Stimulated activated naive B cell treated with anti-CD40 and anti-IgM and Interleukin-4, amounts not matched to agents 10 μg/mL and 1 μg/mL and 100 μg/mL, for 72 hours (primary cell): ENCODE data around the gene DOCK4.

Experiments
- ATAC-seq, 2 donors: fragments of 150-1000 bp; cut with Tn5 transposase; replicated peaks; 2 replicates each; pipeline ENCODE4 v1.10.0; 2021; ENCODE audit warnings: moderate library complexity in 1 of 2
- DNase-seq: peaks from one replicate; pipeline ENCODE4 v3.0.0; 2021
- H3K27ac Mint-ChIP-seq: one replicate; pipeline ENCODE4 v1.8.0; 2022; ENCODE audit warnings: mild to moderate bottlenecking, mixed read lengths
- H3K27me3 Mint-ChIP-seq, 2 donors: one replicate each; pipeline ENCODE4 v1.8.0; 2022; ENCODE audit warnings: mixed read lengths in 2 of 2
- H3K36me3 Mint-ChIP-seq, 2 donors: one replicate each; pipeline ENCODE4 v1.8.0; 2022; ENCODE audit warnings: mixed read lengths in 2 of 2, mild to moderate bottlenecking in 1 of 2
- H3K4me1 Mint-ChIP-seq, 2 donors: one replicate each; pipeline ENCODE4 v1.8.0; 2022; ENCODE audit warnings: mixed read lengths in 2 of 2, mild to moderate bottlenecking in 1 of 2
- H3K4me3 Mint-ChIP-seq, 2 donors: one replicate each; pipeline ENCODE4 v1.8.0; 2022; ENCODE audit warnings: mild to moderate bottlenecking in 2 of 2, mixed read lengths in 2 of 2, moderate library complexity in 1 of 2
- H3K9me3 Mint-ChIP-seq, 2 donors: one replicate each; pipeline ENCODE4 v1.8.0; 2022; ENCODE audit warnings: mixed read lengths in 2 of 2, mild to moderate bottlenecking in 1 of 2

DOCK4 gene

GRCh38 chr7:111783854-111784253 lies 422.3 kb downstream of the DOCK4 start:
- H3K4me1 Mint-ChIP-seq, result no peaks in the 10 kb centered on the region
- ATAC-seq, result no peak
- H3K36me3 Mint-ChIP-seq, result no peaks in the 10 kb centered on the region
- H3K4me3 Mint-ChIP-seq, result no peak overlapping the region
- peaks cover 4 to 14% of the 10 kb centered on the region in 2 donors for H3K27me3 Mint-ChIP-seq
- H3K27ac Mint-ChIP-seq, result no peak overlapping the region
- H3K9me3 Mint-ChIP-seq, result peaks cover 0 to 2% of the 10 kb centered on the region in 2 donors
- no peak for DNase-seq

DNA sequence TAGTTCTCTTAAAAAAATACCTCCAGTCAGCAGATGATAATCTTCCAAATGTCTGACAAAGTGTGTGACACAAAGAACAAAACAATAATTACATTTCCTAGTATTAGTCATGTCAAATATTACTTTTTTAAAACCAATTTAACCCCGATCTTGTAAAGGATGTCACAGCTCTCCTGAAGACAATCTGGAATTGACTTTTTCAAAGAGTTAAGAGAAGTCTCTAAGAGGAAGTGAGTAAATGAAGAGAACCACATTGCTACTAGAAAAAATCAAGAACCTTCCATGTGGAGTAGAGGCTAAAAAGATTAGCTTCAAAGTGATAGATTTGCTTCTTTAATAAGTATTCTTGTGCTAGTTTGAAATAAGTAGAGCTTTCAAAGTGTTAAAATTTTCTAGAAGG lies 425.7 kb downstream of the DOCK4 start:
- H3K9me3 Mint-ChIP-seq, result peaks cover 3% of the 10 kb centered on the region in 2 donors
- no peak overlapping the region for H3K27ac Mint-ChIP-seq
- DNase-seq, result no peak
- no peaks in the 10 kb centered on the region for H3K36me3 Mint-ChIP-seq
- peak in 1 of 2 donors; percentile 57 for ATAC-seq
- peaks cover 4 to 14% of the 10 kb centered on the region in 2 donors for H3K27me3 Mint-ChIP-seq
- no peak overlapping the region for H3K4me3 Mint-ChIP-seq
- H3K4me1 Mint-ChIP-seq, result no peaks in the 10 kb centered on the region

- no peak for DNase-seq
- H3K4me1 Mint-ChIP-seq, result no peaks in the 10 kb centered on the region
- peaks cover 3 to 4% of the 10 kb centered on the region in 2 donors for H3K9me3 Mint-ChIP-seq
- no peak overlapping the region for H3K4me3 Mint-ChIP-seq
- peaks cover 0 to 6% of the 10 kb centered on the region in 2 donors for H3K27me3 Mint-ChIP-seq
- no peak for ATAC-seq
- H3K27ac Mint-ChIP-seq, result no peak overlapping the region
- no peaks in the 10 kb centered on the region for H3K36me3 Mint-ChIP-seq
These were observed 431.0 kb downstream of the DOCK4 start for GRCh38 chr7:111775206-111775605.

GRCh38 chr7:111772716-111773115 lies 433.5 kb downstream of the DOCK4 start:
- DNase-seq (no peak), ATAC-seq (no peak)
- Mint-ChIP-seq H3K27ac (no peak overlapping the region), H3K27me3 (no peaks in the 10 kb centered on the region), H3K36me3 (no peaks in the 10 kb centered on the region), H3K4me1 (no peaks in the 10 kb centered on the region), H3K4me3 (no peak overlapping the region), H3K9me3 (peaks cover 3 to 4% of the 10 kb centered on the region in 2 donors)

DNA sequence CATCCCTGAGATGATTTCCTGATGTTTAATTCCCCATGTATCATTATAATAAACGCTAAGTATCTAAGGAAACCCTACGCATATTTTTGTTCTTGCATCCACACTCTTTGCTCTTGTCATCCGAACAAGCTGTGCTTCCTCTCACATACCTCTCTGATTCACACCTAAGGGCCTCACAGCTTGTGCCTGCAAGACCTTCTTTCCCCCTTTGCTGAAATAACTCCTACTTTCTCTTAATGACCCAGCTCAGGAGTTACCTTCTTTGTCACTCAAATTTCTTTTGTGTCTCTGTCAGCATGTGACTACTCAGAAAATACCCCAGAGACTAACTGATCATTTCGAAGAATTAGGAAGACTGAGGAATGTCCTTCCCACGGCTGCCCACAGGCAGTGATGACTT lies 434.6 kb downstream of the DOCK4 start:
- Mint-ChIP-seq H3K27ac (no peak overlapping the region), H3K4me3 (no peak overlapping the region), H3K36me3 (no peaks in the 10 kb centered on the region), H3K4me1 (no peaks in the 10 kb centered on the region), H3K9me3 (peaks cover 3 to 4% of the 10 kb centered on the region in 2 donors), H3K27me3 (no peaks in the 10 kb centered on the region)
- ATAC-seq (no peak), DNase-seq (no peak)

- DNase-seq, result no peak
- ATAC-seq, result no peak
- H3K9me3 Mint-ChIP-seq, result no peaks in the 10 kb centered on the region
- no peaks in the 10 kb centered on the region for H3K4me1 Mint-ChIP-seq
- H3K36me3 Mint-ChIP-seq, result no peaks in the 10 kb centered on the region
- H3K27ac Mint-ChIP-seq, result no peak overlapping the region
- H3K4me3 Mint-ChIP-seq, result no peak overlapping the region
- no peaks in the 10 kb centered on the region for H3K27me3 Mint-ChIP-seq
These were observed 436.1 kb downstream of the DOCK4 start for GRCh38 chr7:111770116-111770515.

DNA sequence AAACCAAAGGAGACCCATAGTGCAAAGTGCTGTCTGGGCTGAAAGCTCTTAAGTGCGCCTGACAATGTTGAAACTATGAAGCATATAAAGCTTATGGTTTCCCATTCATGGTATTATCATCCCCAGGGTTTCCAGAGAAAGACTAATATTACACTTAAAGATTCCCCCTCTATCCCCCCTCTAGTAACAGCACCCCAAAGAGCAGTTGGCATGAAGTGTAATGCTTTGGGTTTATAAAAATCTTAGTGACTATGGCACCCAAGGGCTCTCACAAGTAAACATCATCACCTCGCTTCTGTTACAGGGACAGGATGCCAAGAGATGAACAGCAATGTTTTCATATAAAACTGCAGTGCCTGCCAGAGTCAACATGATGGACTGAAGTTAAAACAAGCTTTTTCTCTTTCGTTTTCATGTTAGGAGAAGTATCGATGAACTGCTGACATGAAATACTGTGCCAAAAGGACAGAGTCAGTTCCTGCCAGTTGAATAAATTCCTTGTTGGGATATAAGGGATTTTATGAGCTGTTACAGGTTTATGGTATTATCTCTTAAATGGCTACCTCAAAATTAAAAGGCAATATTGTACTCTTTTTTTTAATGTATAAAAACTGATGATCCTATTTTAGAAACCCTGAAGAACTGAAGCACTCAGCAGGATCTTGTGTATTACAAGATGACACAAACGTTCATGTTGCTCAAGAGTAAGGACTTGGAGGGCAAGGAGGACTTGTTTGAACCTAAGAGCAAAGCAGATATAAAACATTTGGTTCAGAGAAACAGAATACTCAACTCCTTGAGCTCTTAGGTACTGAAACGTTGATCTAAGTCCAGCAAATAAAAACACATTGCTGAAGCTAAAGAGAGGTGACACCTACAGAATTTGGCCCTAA lies 440.2 kb downstream of the DOCK4 start:
- no peaks in the 10 kb centered on the region for H3K4me1 Mint-ChIP-seq
- no peaks in the 10 kb centered on the region for H3K27me3 Mint-ChIP-seq
- H3K36me3 Mint-ChIP-seq, result no peaks in the 10 kb centered on the region
- ATAC-seq (no peak), DNase-seq (no peak)
- H3K9me3 Mint-ChIP-seq, result no peaks in the 10 kb centered on the region
- H3K4me3 Mint-ChIP-seq, result no peak overlapping the region
- H3K27ac Mint-ChIP-seq, result no peak overlapping the region

GRCh38 chr7:111763221-111763801 lies 442.9 kb downstream of the DOCK4 start:
- no peaks in the 10 kb centered on the region for H3K9me3 Mint-ChIP-seq
- H3K4me3 Mint-ChIP-seq, result no peak overlapping the region
- H3K36me3 Mint-ChIP-seq, result no peaks in the 10 kb centered on the region
- ATAC-seq (peak in 1 of 2 donors; percentile 54), DNase-seq (no peak)
- no peak overlapping the region for H3K27ac Mint-ChIP-seq
- H3K27me3 Mint-ChIP-seq, result no peaks in the 10 kb centered on the region
- H3K4me1 Mint-ChIP-seq, result no peaks in the 10 kb centered on the region

DNA sequence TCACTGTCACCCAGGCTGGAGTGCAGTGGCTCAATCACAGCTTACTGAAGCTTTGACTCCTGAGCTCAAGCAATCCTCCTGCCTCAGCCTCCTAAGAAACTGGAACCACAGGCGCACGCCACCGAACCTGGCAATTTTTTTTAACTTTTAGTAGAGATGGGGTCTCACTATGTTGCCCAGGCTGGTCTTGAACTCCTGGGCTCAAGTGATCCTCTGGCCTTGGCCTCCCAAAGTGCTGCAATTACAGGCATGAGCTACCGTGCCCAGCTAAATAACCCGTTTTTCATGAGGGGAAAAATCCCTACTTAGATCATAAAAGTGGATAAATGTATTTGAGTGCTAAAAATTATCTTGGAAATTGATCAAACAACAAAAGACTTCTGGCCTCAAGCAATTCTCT lies 443.4 kb downstream of the DOCK4 start:
- ATAC-seq (no peak), DNase-seq (no peak)
- Mint-ChIP-seq H3K9me3 (no peaks in the 10 kb centered on the region), H3K36me3 (no peaks in the 10 kb centered on the region), H3K4me3 (no peak overlapping the region), H3K27ac (no peak overlapping the region), H3K27me3 (no peaks in the 10 kb centered on the region), H3K4me1 (no peaks in the 10 kb centered on the region)

- H3K27ac Mint-ChIP-seq, result no peak overlapping the region
- DNase-seq (no peak), ATAC-seq (no peak)
- no peaks in the 10 kb centered on the region for H3K4me1 Mint-ChIP-seq
- no peaks in the 10 kb centered on the region for H3K9me3 Mint-ChIP-seq
- H3K4me3 Mint-ChIP-seq, result no peak overlapping the region
- H3K36me3 Mint-ChIP-seq, result no peaks in the 10 kb centered on the region
- H3K27me3 Mint-ChIP-seq, result no peaks in the 10 kb centered on the region
These were observed 444.0 kb downstream of the DOCK4 start for GRCh38 chr7:111762211-111762610.

DNA sequence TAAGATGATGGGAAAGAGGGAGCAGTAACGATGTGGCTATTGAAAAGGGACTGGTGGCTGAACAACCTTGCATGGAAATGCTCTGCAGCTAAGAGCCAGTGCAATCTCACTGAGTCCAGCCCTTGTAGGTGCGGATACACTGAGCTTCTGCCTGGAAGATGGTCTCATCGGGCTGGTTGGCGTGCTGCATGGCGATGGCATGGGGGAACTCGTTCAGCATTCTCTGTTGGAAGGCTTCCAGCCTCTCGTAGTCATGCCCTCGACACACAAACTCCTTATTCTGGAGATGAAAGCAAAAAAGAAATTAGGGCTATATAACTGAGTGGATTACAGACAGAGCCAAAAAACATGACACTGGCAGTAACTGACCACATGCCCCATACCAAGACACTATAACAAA lies 446.2 kb downstream of the DOCK4 start:
- Mint-ChIP-seq H3K4me3 (no peak overlapping the region), H3K27ac (no peak overlapping the region), H3K9me3 (no peaks in the 10 kb centered on the region), H3K27me3 (peaks cover 5 to 6% of the 10 kb centered on the region in 2 donors), H3K4me1 (peaks cover 0 to 2% of the 10 kb centered on the region in 2 donors), H3K36me3 (no peaks in the 10 kb centered on the region)
- ATAC-seq, result no peak
- no peak for DNase-seq

GRCh38 chr7:111758332-111758731 lies 447.9 kb downstream of the DOCK4 start:
- peaks cover 0 to 2% of the 10 kb centered on the region in 2 donors for H3K4me1 Mint-ChIP-seq
- no peak overlapping the region for H3K4me3 Mint-ChIP-seq
- peaks cover 5 to 6% of the 10 kb centered on the region in 2 donors for H3K27me3 Mint-ChIP-seq
- no peak for DNase-seq
- ATAC-seq, result no peak
- no peak overlapping the region for H3K27ac Mint-ChIP-seq
- no peaks in the 10 kb centered on the region for H3K36me3 Mint-ChIP-seq
- H3K9me3 Mint-ChIP-seq, result no peaks in the 10 kb centered on the region

- H3K4me1 Mint-ChIP-seq, result peaks cover 0 to 2% of the 10 kb centered on the region in 2 donors
- no peak overlapping the region for H3K27ac Mint-ChIP-seq
- H3K36me3 Mint-ChIP-seq, result no peaks in the 10 kb centered on the region
- peak in 1 of 2 donors; percentile 13 for ATAC-seq
- no peak for DNase-seq
- no peaks in the 10 kb centered on the region for H3K9me3 Mint-ChIP-seq
- H3K4me3 Mint-ChIP-seq, result no peak overlapping the region
- H3K27me3 Mint-ChIP-seq, result peaks cover 5 to 6% of the 10 kb centered on the region in 2 donors
These were observed 449.5 kb downstream of the DOCK4 start for GRCh38 chr7:111756687-111757178.

DNA sequence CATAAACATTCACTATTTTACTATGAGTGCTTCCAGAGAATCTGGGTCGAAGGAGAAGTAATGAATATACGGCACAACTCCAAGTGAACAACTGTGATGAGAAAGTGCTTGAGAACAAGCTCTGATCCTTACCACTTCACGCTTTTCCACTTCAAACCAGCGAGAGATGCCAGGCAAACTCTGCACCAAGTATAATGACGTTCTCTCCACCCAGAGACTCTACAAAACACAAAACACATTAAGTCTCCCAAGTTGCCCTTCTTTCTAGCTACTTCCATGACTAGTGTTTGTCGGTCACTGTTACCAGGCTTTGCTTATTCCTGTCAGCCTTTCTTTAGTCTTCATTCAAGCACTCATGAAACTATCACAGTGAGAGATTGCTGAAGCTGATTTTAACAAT lies 450.8 kb downstream of the DOCK4 start:
- no peak overlapping the region for H3K27ac Mint-ChIP-seq
- H3K36me3 Mint-ChIP-seq, result no peaks in the 10 kb centered on the region
- ATAC-seq (no peak), DNase-seq (no peak)
- no peaks in the 10 kb centered on the region for H3K9me3 Mint-ChIP-seq
- peaks cover 0 to 2% of the 10 kb centered on the region in 2 donors for H3K4me1 Mint-ChIP-seq
- peaks cover 5 to 6% of the 10 kb centered on the region in 2 donors for H3K27me3 Mint-ChIP-seq
- no peak overlapping the region for H3K4me3 Mint-ChIP-seq

DNA sequence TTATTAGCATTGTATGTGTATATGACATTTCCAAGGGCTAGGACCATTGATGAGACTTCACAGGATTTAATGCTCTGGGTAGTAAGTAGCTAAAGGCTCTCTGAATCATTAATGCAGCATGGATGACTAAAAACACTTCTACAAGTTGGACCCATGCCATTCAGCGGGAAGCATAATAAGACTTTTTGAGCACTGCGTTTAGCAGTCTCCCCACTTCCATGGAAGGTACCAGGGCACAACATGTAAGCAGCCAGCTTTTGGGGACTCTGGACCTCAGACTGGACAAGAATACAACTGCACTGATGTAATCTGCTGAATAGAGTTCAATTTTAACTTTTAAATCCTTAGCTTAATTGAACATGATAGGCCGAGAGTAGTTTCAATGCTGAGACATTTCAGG lies 452.2 kb downstream of the DOCK4 start:
- H3K4me1 Mint-ChIP-seq, result peaks cover 0 to 2% of the 10 kb centered on the region in 2 donors
- no peak overlapping the region for H3K27ac Mint-ChIP-seq
- H3K36me3 Mint-ChIP-seq, result no peaks in the 10 kb centered on the region
- peaks cover 6% of the 10 kb centered on the region in 2 donors for H3K27me3 Mint-ChIP-seq
- no peak overlapping the region for H3K4me3 Mint-ChIP-seq
- DNase-seq (no peak), ATAC-seq (no peak)
- no peaks in the 10 kb centered on the region for H3K9me3 Mint-ChIP-seq
